OCI-LY1 (cell line): ENCODE results near the gene SESN1.

Experiments used
- H2AFZ ChIP-seq: fragments of 200-600 bp; sonication (generic), shearing (Covaris generic); 2 replicates; pipeline ENCODE4 v1.6.0; 2014; ENCODE audit warnings: antibody characterized with exemption, mild to moderate bottlenecking, low read length
- H3F3A ChIP-seq: fragments of 200-600 bp; sonication (generic), shearing (Covaris generic); 2 replicates; pipeline ENCODE4 v1.6.0; 2014; ENCODE audit warnings: mild to moderate bottlenecking, antibody characterized with exemption, low read length, moderate library complexity; ENCODE audit not compliant: insufficient read depth
- H3K27ac ChIP-seq: fragments of 200-600 bp; sonication (generic); 2 replicates; pipeline ENCODE4 v1.5.1; 2014; ENCODE audit warnings: low read length, mixed run types, mild to moderate bottlenecking, low read depth; ENCODE audit not compliant: poor library complexity, severe bottlenecking
- H3K27me3 ChIP-seq: fragments of 200-600 bp; sonication (generic); 2 replicates; pipeline ENCODE4 v1.6.0; 2014; ENCODE audit warnings: antibody characterized with exemption, mild to moderate bottlenecking, low read length, moderate library complexity; ENCODE audit not compliant: insufficient read depth
- H3K36me3 ChIP-seq: fragments of 200-600 bp; sonication (generic); 2 replicates; pipeline ENCODE4 v1.6.1; 2014; ENCODE audit warnings: mild to moderate bottlenecking, antibody characterized with exemption, low read length, moderate library complexity, mixed read lengths; ENCODE audit not compliant: insufficient read depth
- H3K4me1 ChIP-seq: fragments of 200-600 bp; sonication (generic); 2 replicates; pipeline ENCODE4 v1.5.1; 2014; ENCODE audit warnings: mild to moderate bottlenecking, low read length, moderate library complexity; ENCODE audit not compliant: insufficient read depth, severe bottlenecking
- H3K4me2 ChIP-seq: fragments of 200-600 bp; sonication (generic), shearing (Covaris generic); 2 replicates; pipeline ENCODE4 v1.6.1; 2014; ENCODE audit warnings: low read length
- H3K4me3 ChIP-seq: fragments of 200-600 bp; sonication (generic); 2 replicates; pipeline ENCODE4 v1.5.1; 2014; ENCODE audit warnings: low read length, low read depth, mild to moderate bottlenecking, mixed read lengths; ENCODE audit not compliant: poor library complexity, severe bottlenecking
- H3K79me2 ChIP-seq: fragments of 200-600 bp; shearing (Covaris generic); 2 replicates; pipeline ENCODE4 v1.6.1; 2016; ENCODE audit warnings: mixed run types, low read length, mixed read lengths; ENCODE audit not compliant: insufficient read depth
- H3K9ac ChIP-seq: fragments of 200-600 bp; sonication (generic), shearing (Covaris generic); 2 replicates; pipeline ENCODE4 v1.6.1; 2014; ENCODE audit warnings: mild to moderate bottlenecking, low read length, mixed read lengths
- H3K9me2 ChIP-seq: fragments of 200-600 bp; sonication (generic), shearing (Covaris generic); 2 replicates; pipeline ENCODE4 v1.6.1; 2014; ENCODE audit warnings: low read depth, mild to moderate bottlenecking, low read length, mixed read lengths
- H3K9me3 ChIP-seq: fragments of 200-600 bp; shearing (Covaris generic); 2 replicates; pipeline ENCODE4 v1.6.1; 2014; ENCODE audit warnings: low read length, mixed read lengths
- H4K20me1 ChIP-seq: fragments of 200-600 bp; sonication (generic), shearing (Covaris generic); 2 replicates; pipeline ENCODE4 v1.6.0; 2016; ENCODE audit warnings: mild to moderate bottlenecking, low read length; ENCODE audit not compliant: insufficient read depth
- EZH2 ChIP-seq: fragments of 200-600 bp; sonication (generic), shearing (Covaris generic); IDR thresholded peaks from 2 replicates; pipeline ENCODE4 v1.8.0; 2017; ENCODE audit warnings: borderline replicate concordance, mixed run types, mild to moderate bottlenecking, antibody characterized with exemption, low read length, moderate library complexity, mixed read lengths
- TF ChIP-seq, protein P1 (sequence below): fragments of 200-600 bp; sonication (generic), shearing (Covaris generic); IDR thresholded peaks from 2 replicates; pipeline ENCODE4 v1.5.1; 2017; ENCODE audit warnings: mild to moderate bottlenecking, antibody characterized with exemption, low read length, moderate library complexity, mixed read lengths

Gene SESN1

DNA sequence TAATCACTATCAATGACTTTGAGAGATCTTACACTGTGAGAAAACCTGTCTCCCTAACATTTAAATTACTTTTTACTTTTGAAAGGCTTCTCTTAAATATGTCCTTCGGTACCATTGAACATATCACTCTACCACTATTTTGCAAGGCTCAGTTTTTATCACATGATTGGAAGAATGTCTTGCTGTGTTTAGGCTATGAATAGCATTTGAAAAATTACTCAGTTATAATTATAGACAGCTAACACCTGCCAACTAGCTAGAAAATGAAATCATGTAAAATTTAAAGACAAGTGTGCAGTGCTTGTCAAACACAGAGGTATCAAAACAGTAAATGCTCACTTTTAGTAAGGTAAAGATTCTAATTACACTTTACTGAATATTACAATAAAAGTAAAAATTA, 11.0 kb downstream of the SESN1 start:
- Histone ChIP-seq H2AFZ (no peak overlapping the region), H3K27me3 (no peaks in the 10 kb centered on the region), H3K4me1 (no peaks in the 10 kb centered on the region), H3K36me3 (no peaks in the 10 kb centered on the region), H3K79me2 (no peaks in the 10 kb centered on the region), H3K9me3 (no peaks in the 10 kb centered on the region), H3K4me2 (no peak overlapping the region), H3F3A (no peaks in the 10 kb centered on the region), H3K9me2 (no peaks in the 10 kb centered on the region), H4K20me1 (no peaks in the 10 kb centered on the region), H3K27ac (no peak overlapping the region), H3K4me3 (no peak overlapping the region), H3K9ac (no peak overlapping the region)
- TF ChIP-seq, protein P1, sequence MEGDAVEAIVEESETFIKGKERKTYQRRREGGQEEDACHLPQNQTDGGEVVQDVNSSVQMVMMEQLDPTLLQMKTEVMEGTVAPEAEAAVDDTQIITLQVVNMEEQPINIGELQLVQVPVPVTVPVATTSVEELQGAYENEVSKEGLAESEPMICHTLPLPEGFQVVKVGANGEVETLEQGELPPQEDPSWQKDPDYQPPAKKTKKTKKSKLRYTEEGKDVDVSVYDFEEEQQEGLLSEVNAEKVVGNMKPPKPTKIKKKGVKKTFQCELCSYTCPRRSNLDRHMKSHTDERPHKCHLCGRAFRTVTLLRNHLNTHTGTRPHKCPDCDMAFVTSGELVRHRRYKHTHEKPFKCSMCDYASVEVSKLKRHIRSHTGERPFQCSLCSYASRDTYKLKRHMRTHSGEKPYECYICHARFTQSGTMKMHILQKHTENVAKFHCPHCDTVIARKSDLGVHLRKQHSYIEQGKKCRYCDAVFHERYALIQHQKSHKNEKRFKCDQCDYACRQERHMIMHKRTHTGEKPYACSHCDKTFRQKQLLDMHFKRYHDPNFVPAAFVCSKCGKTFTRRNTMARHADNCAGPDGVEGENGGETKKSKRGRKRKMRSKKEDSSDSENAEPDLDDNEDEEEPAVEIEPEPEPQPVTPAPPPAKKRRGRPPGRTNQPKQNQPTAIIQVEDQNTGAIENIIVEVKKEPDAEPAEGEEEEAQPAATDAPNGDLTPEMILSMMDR, result no peak
- TF ChIP-seq EZH2, result no peak

DNA sequence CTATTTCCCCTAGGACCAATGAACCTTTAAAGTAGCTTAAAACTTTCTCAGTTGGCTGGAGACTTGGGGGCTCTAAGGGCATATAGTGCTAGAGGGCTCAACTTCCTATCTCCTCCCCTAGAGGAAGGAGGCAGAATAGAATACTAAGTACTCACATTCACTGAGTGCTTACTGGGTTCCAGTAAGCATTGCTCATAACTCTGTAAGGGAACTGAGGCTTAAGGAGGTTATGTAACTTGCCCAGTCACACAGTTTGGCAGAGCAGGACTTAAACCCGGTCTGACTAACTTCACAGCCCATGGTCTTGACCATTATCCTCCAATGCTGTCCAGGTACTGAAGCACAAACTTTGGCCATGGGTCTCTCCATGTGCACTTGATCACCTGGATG, 12.5 kb downstream of the SESN1 start:
- no peaks in the 10 kb centered on the region for H3K79me2 ChIP-seq
- no peak overlapping the region for H3K9ac ChIP-seq
- no peak overlapping the region for H2AFZ ChIP-seq
- H3K9me2 ChIP-seq, result no peaks in the 10 kb centered on the region
- H3K4me1 ChIP-seq, result no peaks in the 10 kb centered on the region
- H3F3A ChIP-seq, result no peaks in the 10 kb centered on the region
- TF ChIP-seq, protein P1, result no peak
- no peak for TF ChIP-seq EZH2
- H4K20me1 ChIP-seq, result no peaks in the 10 kb centered on the region
- H3K4me2 ChIP-seq, result no peak overlapping the region
- H3K27me3 ChIP-seq, result no peaks in the 10 kb centered on the region
- no peak overlapping the region for H3K27ac ChIP-seq
- no peaks in the 10 kb centered on the region for H3K36me3 ChIP-seq
- H3K9me3 ChIP-seq, result no peaks in the 10 kb centered on the region
- H3K4me3 ChIP-seq, result no peak overlapping the region

DNA sequence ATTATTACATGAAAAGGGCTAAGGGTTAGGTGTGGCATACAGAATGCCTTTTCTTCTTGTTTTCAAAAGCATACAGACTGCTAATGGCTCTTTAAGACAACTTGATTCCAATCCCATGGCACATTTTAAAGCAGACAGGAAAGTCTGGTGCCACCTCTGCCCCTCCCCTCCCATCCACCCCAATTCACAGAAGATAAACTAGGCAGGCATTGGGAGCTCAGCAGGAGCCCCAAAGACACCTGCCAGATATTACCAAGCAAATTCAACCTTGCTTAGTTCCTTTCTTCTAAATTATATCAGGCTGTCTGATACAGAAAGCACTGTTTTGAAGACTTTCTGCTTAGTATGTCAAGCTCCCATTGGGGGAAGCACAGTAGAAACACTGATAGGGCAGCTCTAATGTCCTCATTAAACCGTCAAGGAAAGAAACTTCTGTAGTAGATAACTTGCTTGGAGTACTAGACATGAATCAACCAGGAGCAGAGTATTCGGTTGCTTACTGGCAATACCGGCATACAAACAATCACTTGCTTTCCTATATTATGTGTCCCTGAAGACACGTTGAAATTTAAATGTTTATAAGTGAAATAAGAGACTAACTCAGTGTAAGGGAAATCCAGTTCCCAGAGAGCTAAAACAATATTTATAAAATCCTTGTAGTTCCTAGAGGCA, 13.0 kb downstream of the SESN1 start:
- Histone ChIP-seq H3K9me3 (no peaks in the 10 kb centered on the region), H4K20me1 (no peaks in the 10 kb centered on the region), H3K9me2 (no peaks in the 10 kb centered on the region), H3K4me3 (no peak overlapping the region), H3K9ac (no peak overlapping the region), H3K4me1 (no peaks in the 10 kb centered on the region), H2AFZ (no peak overlapping the region), H3K79me2 (no peaks in the 10 kb centered on the region), H3K27me3 (no peaks in the 10 kb centered on the region), H3K36me3 (no peaks in the 10 kb centered on the region), H3K4me2 (no peak overlapping the region), H3F3A (no peaks in the 10 kb centered on the region), H3K27ac (no peak overlapping the region)
- TF ChIP-seq, protein P1, result no peak
- TF ChIP-seq EZH2, result no peak
